K562 (cell line): ENCODE results near the gene RSU1. TPM values are rescaled to one million over a fixed set of nuclear protein-coding genes. Genes with fewer than 3 reads are reported as not detected.

ENCODE experiments used
- ATAC-seq: fragments of 200-7000 bp; cut with Tn5 transposase; 3 replicates; pipeline ENCODE4 v1.9.1; 2020; ENCODE audit warnings: moderate library complexity
- BruUV-seq: library from RNA; stranded (reverse); fragments of 400-500 nt; replicated peaks from 2 replicates; lab custom pipeline; 2021; lab: Mats Ljungman, UMichigan
- CTCF ChIA-PET: fragments of 300-600 bp; formaldehyde crosslinking; extraction: SDS; loops from one replicate; lab custom pipeline; 2021; ENCODE audit warnings: low intra/inter-chr PET ratio; lab: Yijun Ruan, JAX
- POLR2A ChIA-PET: fragments of 300-600, 350-650 bp; sonication (Branson Sonifier 250); formaldehyde crosslinking; extraction: SDS; loops from one replicate; lab custom pipeline; 2021; ENCODE audit warnings: antibody characterized with exemption, inconsistent platforms; lab: Yijun Ruan, JAX
- DNase-seq, 4 experiments: peaks; one replicate each; pipeline versions ENCODE4 v3.0.0 to v3.0.0-alpha.2; 2011 to 2018; ENCODE audit warnings: low spot score in 3 of 4, mixed read lengths in 3 of 4; ENCODE audit errors: extremely low read depth in 1 of 4
- FAIRE-seq: peaks from 2 replicates; lab custom pipeline; 2011; peaks lifted over from hg19 to GRCh38; lab: Jason Lieb, UNC
- H2AFZ ChIP-seq: 2 replicates; pipeline ENCODE4 v1.6.0; 2011; ENCODE audit warnings: low read depth, low read length, control low read depth, inconsistent platforms
- H3K27ac ChIP-seq: fragments of 200-600 bp; 3 replicates; pipeline ENCODE4 v1.8.0; 2011; ENCODE audit warnings: low read depth, mild to moderate bottlenecking, control low read depth, inconsistent platforms, low read length, moderate library complexity, mixed read lengths; ENCODE audit errors: extremely low read depth
- H3K27me3 ChIP-seq, 2 experiments: fragments of 300-600 bp in 1 of 2; 2 replicates in 1 of 2; 3 replicates in 1 of 2; pipeline versions ENCODE4 v1.6.0 to v1.8.0; 2011; ENCODE audit warnings: inconsistent platforms in 2 of 2, low read length in 2 of 2, mild to moderate bottlenecking in 1 of 2, mixed read lengths in 1 of 2, moderate library complexity in 1 of 2; ENCODE audit not compliant: control insufficient read depth in 2 of 2, insufficient read depth in 2 of 2
- H3K36me3 ChIP-seq: fragments of 300-600 bp; 3 replicates; pipeline ENCODE4 v1.8.0; 2011; ENCODE audit warnings: mild to moderate bottlenecking, low read length, inconsistent platforms; ENCODE audit not compliant: control insufficient read depth, insufficient read depth
- H3K4me1 ChIP-seq, 2 experiments: fragments of 200-600 bp in 1 of 2; replicated peaks in 1 of 2; 2 replicates in 1 of 2; 3 replicates in 1 of 2; pipeline versions ENCODE4 v1.5.1 to v1.8.0; 2011; ENCODE audit warnings: inconsistent platforms in 2 of 2, low read length in 2 of 2, mild to moderate bottlenecking in 1 of 2, mixed read lengths in 1 of 2, moderate library complexity in 1 of 2; ENCODE audit not compliant: control insufficient read depth in 2 of 2, insufficient read depth in 2 of 2
- H3K4me2 ChIP-seq: 2 replicates; pipeline ENCODE4 v1.6.1; 2011; ENCODE audit warnings: low read length, control low read depth, inconsistent platforms, mixed read lengths; ENCODE audit not compliant: insufficient read depth
- H3K4me3 ChIP-seq: fragments of 200-600 bp; sonication (generic), shearing (Covaris generic); 2 replicates; pipeline ENCODE4 v1.5.1; 2016; ENCODE audit warnings: control low read depth, inconsistent platforms
- H3K79me2 ChIP-seq: fragments of 200-600 bp; 3 replicates; pipeline ENCODE4 v1.8.0; 2011; ENCODE audit warnings: low read length, inconsistent platforms; ENCODE audit not compliant: control insufficient read depth, insufficient read depth
- H3K9ac ChIP-seq, 2 experiments: 2 replicates each; pipeline versions ENCODE4 v1.6.0 to v1.6.1; 2011; ENCODE audit warnings: low read depth in 2 of 2, low read length in 2 of 2, control low read depth in 1 of 2, inconsistent platforms in 1 of 2, mild to moderate bottlenecking in 1 of 2, mixed read lengths in 1 of 2; ENCODE audit not compliant: insufficient read depth in 1 of 2
- H3K9me1 ChIP-seq: one replicate; pipeline ENCODE4 v1.6.0; 2011; ENCODE audit warnings: inconsistent platforms, mild to moderate bottlenecking, low read length, moderate library complexity; ENCODE audit not compliant: control insufficient read depth, insufficient read depth
- H3K9me3 ChIP-seq: replicated peaks from 2 replicates; pipeline ENCODE4 v1.5.1; 2011; ENCODE audit warnings: low read depth, low read length, inconsistent platforms; ENCODE audit not compliant: control insufficient read depth, insufficient read depth
- H4K20me1 ChIP-seq: replicated peaks from 2 replicates; pipeline ENCODE4 v1.6.1; 2011; ENCODE audit warnings: low read length, inconsistent platforms, mixed read lengths; ENCODE audit not compliant: control insufficient read depth, insufficient read depth
- CREB5 ChIP-seq: fragments of 250-450 bp; sonication (Bioruptor Pico); IDR thresholded peaks from 2 replicates; pipeline ENCODE4 v1.5.0; 2020; ENCODE audit warnings: mild to moderate bottlenecking
- EP300 ChIP-seq: IDR thresholded peaks from 2 replicates; pipeline ENCODE4 v1.6.1; 2012; ENCODE audit warnings: low read length, improper control_type of control experiment
- FOXP4 ChIP-seq: sonication (generic); formaldehyde crosslinking; IDR thresholded peaks from 2 replicates; pipeline ENCODE4 v1.8.0; 2022; ENCODE audit warnings: mild to moderate bottlenecking, missing genetic modification reagents, borderline replicate concordance
- GABPB2 ChIP-seq: fragments of 250-450 bp; sonication (Bioruptor Pico); conservative IDR thresholded peaks from 2 replicates; pipeline ENCODE4 v1.5.1; 2021; ENCODE audit warnings: mild to moderate bottlenecking
- GMEB1 ChIP-seq: fragments of 250-450 bp; sonication (Bioruptor Pico); IDR thresholded peaks from 2 replicates; pipeline ENCODE4 v1.4.0; 2020; ENCODE audit warnings: mild to moderate bottlenecking
- HNRNPH1 ChIP-seq: fragments of 200-400 bp; formaldehyde crosslinking; optimal IDR thresholded peaks from 2 replicates; pipeline ENCODE3; 2017; ENCODE audit warnings: low read depth, mild to moderate bottlenecking, low read length, moderate library complexity
- HNRNPLL ChIP-seq: fragments of 200-400 bp; formaldehyde crosslinking; IDR thresholded peaks from 2 replicates; pipeline ENCODE4 v1.6.1; 2017; ENCODE audit warnings: low read length, low read depth, mild to moderate bottlenecking; ENCODE audit not compliant: poor library complexity, severe bottlenecking
- IFI16 ChIP-seq: fragments of 250-450 bp; sonication (Bioruptor Pico); IDR thresholded peaks from 2 replicates; pipeline ENCODE4 v2.1.2; 2022; ENCODE audit warnings: mild to moderate bottlenecking, inconsistent platforms
- MAZ ChIP-seq, 2 experiments: fragments of 450-650 bp in 1 of 2; sonication (generic) in 1 of 2; formaldehyde crosslinking; IDR thresholded peaks in 1 of 2; conservative IDR thresholded peaks in 1 of 2; 2 replicates each; pipeline versions ENCODE4 v1.4.0 to v1.5.0; 2020; ENCODE audit warnings: mild to moderate bottlenecking in 1 of 2, missing genetic modification reagents in 1 of 2
- PTTG1 ChIP-seq: fragments of 450-650 bp; IDR thresholded peaks from 2 replicates; pipeline ENCODE4 v1.6.1; 2016; ENCODE audit warnings: low read depth, mild to moderate bottlenecking, missing genetic modification characterization, missing compliant biosample characterization
- RAD51 ChIP-seq: fragments of 450-650 bp; IDR thresholded peaks from 2 replicates; pipeline ENCODE4 v1.7.1; 2016; ENCODE audit warnings: low read depth, mild to moderate bottlenecking, borderline replicate concordance
- RBM22 ChIP-seq: fragments of 200-400 bp; formaldehyde crosslinking; IDR thresholded peaks from 2 replicates; pipeline ENCODE4 v1.6.1; 2018; ENCODE audit warnings: low read length, low read depth; ENCODE audit not compliant: poor library complexity, severe bottlenecking
- ZBTB12 ChIP-seq: fragments of 250-450 bp; sonication (Bioruptor Pico); IDR thresholded peaks from 2 replicates; pipeline ENCODE4 v1.4.0; 2020
- ZKSCAN1 ChIP-seq: fragments of 150-350 bp; IDR thresholded peaks from 2 replicates; pipeline ENCODE4 v1.6.1; 2016; ENCODE audit warnings: low read depth, low read length
- ZKSCAN8 ChIP-seq: fragments of 200-800 bp; sonication (Bioruptor generic); IDR thresholded peaks from 2 replicates; pipeline ENCODE4 v1.6.1; 2016; ENCODE audit warnings: missing genetic modification characterization, missing compliant biosample characterization
- ZNF780A ChIP-seq: fragments of 250-450 bp; sonication (Bioruptor Pico); IDR thresholded peaks from 2 replicates; pipeline ENCODE4 v1.5.0; 2021; ENCODE audit warnings: mild to moderate bottlenecking
- WGBS: fragments of 100-300 bp; shearing (Covaris generic); methylation state at CpG from one replicate; pipeline ENCODE4 v1.1.6; 2016; ENCODE audit warnings: low coverage, mixed read lengths; ENCODE audit not compliant: insufficient coverage; ENCODE audit errors: missing lambda C conversion rate; 5-methylcytosine and 5-hydroxymethylcytosine counted together
- in situ Hi-C: fragments of 300-500 bp; cut with MboI; formaldehyde crosslinking; loops from 4 replicates; pipeline ENCODE4 v1.15.0; 2018; ENCODE audit warnings: inconsistent platforms, mixed read lengths
- intact Hi-C: fragments of 100-400 bp; cut with micrococcal nuclease; formaldehyde crosslinking; loops from 2 replicates; pipeline ENCODE4 v1.14.2; 2022
- polyA plus RNA-seq, 8 experiments: library from polyadenylated mRNA; depleted of rRNA in 4 of 8; stranded (reverse) in 5 of 8; unstranded in 3 of 8; fragments of >200 nt; fragmentation: Nextera tagmentation in 2 of 8; fragmentation: Illumina TruSeq in 1 of 8; extraction: Ambion mirVana in 2 of 8; extraction: Trizol in 1 of 8; gene quantifications; 2 replicates each; pipeline versions ENCODE4 v1.2.1 to v1.2.3, GENCODE V29; 2011 to 2014; ENCODE audit warnings: inconsistent platforms in 1 of 8, missing spikeins in 1 of 8
- total RNA-seq, 7 experiments: library from RNA; depleted of rRNA in 6 of 7; stranded (reverse); fragments of >200 nt in 6 of 7; fragmentation: Illumina TruSeq in 2 of 7; extraction: Trizol in 2 of 7; gene quantifications; 2 replicates each; pipeline versions ENCODE4 v1.2.1 to v1.2.3, GENCODE V29; 2011 to 2021; ENCODE audit warnings: low replicate concordance in 1 of 7

RSU1 gene
- total and polyA plus RNA-seq, 9 of the 15 experiments (the other 6 are each of a cell fraction or from before 2014, with no cell fraction given) = 18.8 to 67.3 (median 31.5) TPM

- no peak for TF ChIP-seq ZBTB12 (CRISPR knock-in tag)
- no peak for TF ChIP-seq PTTG1 (tag)
- TF ChIP-seq RAD51 = no peak
Measured at GRCh38 chr10:16769331-16769730, 47.9 kb downstream of the RSU1 start (continued).

- H3K9ac ChIP-seq = no peak overlapping the region
- no TSS peak for BruUV-seq
- ChIA-PET CTCF (no interaction called here), POLR2A (interaction anchor here (0.7 kb wide), 1 partner anchor 720 kb away, joined by 3 read pairs; no protein-coding TSS in a partner anchor)
- intact Hi-C loops = no loop called here
- no peaks in the 10 kb centered on the region for H3K9me3 ChIP-seq
- no peak overlapping the region for H3K4me2 ChIP-seq
- peaks cover 0 to 8% of the 10 kb centered on the region in 2 experiments; a peak in 4 of 5 replicates for H3K4me1 ChIP-seq
- no peak overlapping the region for H3K4me3 ChIP-seq
- no peak for DNase-seq
- H3K79me2 ChIP-seq = no peaks in the 10 kb centered on the region
- FAIRE-seq = no peak
- H3K27ac ChIP-seq = no peak overlapping the region
- H3K27me3 ChIP-seq = no peaks in the 10 kb centered on the region
- no peak for ATAC-seq
- H3K36me3 ChIP-seq = no peaks in the 10 kb centered on the region
- no peak overlapping the region for H2AFZ ChIP-seq
- H4K20me1 ChIP-seq = no peaks in the 10 kb centered on the region
- WGBS = 63% methylated on average over 5 of the region's 5 CpGs
- in situ Hi-C loops = no loop called here
- H3K9me1 ChIP-seq = no peaks in the 10 kb centered on the region
- TF ChIP-seq IFI16 (CRISPR knock-in tag) (no peak), CREB5 (CRISPR knock-in tag) (no peak), MAZ (CRISPR knock-in tag; conservative IDR thresholded peaks at IDR 0.05 in 1 of 2, IDR thresholded peaks at IDR 0.05 in 1 of 2) (no peak), EP300 (no peak), ZKSCAN1 (no peak), HNRNPLL (no peak), ZKSCAN8 (no peak), HNRNPH1 (no peak), GMEB1 (CRISPR knock-in tag) (no peak), ZNF780A (CRISPR knock-in tag) (no peak), FOXP4 (CRISPR knock-in tag) (no peak), GABPB2 (CRISPR knock-in tag) (no peak), RBM22 (no peak)
Measured at GRCh38 chr10:16768702-16769101, 48.5 kb downstream of the RSU1 start.
